HepG2 (cell line): Measurements from ENCODE around the gene ZNF71. TPM values are rescaled to one million over a fixed set of nuclear protein-coding genes. Genes with fewer than 3 reads are reported as not detected.

Source experiments
- CREBL2 ChIP-seq: sonication (generic); formaldehyde crosslinking; IDR thresholded peaks from 2 replicates; pipeline ENCODE4 v1.8.1; 2023; ENCODE audit warnings: missing genetic modification reagents, mild to moderate bottlenecking, borderline replicate concordance
- HES4 ChIP-seq: sonication (generic); formaldehyde crosslinking; IDR thresholded peaks from 2 replicates; pipeline ENCODE4 v1.9.0; 2021; ENCODE audit warnings: mild to moderate bottlenecking, missing genetic modification reagents, borderline replicate concordance
- PTBP1 ChIP-seq: fragments of 200-400 bp; formaldehyde crosslinking; IDR thresholded peaks from 2 replicates; pipeline ENCODE4 v1.6.1; 2018; ENCODE audit warnings: low read length, low read depth; ENCODE audit not compliant: poor library complexity, severe bottlenecking
- RFX1 ChIP-seq: fragments of 450-650 bp; IDR thresholded peaks from 2 replicates; pipeline ENCODE4 v1.6.1; 2017
- SOX13 ChIP-seq, 3 experiments: fragments of 450-650 bp in 1 of 3; sonication (generic) in 1 of 3; formaldehyde crosslinking in 1 of 3; IDR thresholded peaks in 2 of 3; conservative IDR thresholded peaks in 1 of 3; 2 replicates each; pipeline versions ENCODE4 v1.5.0 to v1.6.1; 2016 to 2020; ENCODE audit warnings: antibody characterized with exemption in 1 of 3, mild to moderate bottlenecking in 1 of 3, missing compliant biosample characterization in 1 of 3, missing genetic modification reagents in 1 of 3, moderate library complexity in 1 of 3
- polyA plus RNA-seq, 8 experiments: library from polyadenylated mRNA; depleted of rRNA in 3 of 8; stranded (reverse) in 7 of 8; unstranded in 1 of 8; fragments of >200 nt; fragmentation: Illumina TruSeq in 4 of 8; extraction: Trizol in 4 of 8; gene quantifications; 2 replicates each; pipeline versions ENCODE4 v1.2.1 to v1.2.3, GENCODE V29; 2011 to 2016; ENCODE audit warnings: low read depth in 4 of 8, missing spikeins in 1 of 8, mixed read lengths in 1 of 8; ENCODE audit not compliant: insufficient read depth in 1 of 8
- total RNA-seq, 5 experiments: library from RNA; depleted of rRNA; stranded (reverse); fragments of >200 nt; fragmentation: Illumina TruSeq; extraction: Trizol; gene quantifications; 2 replicates each; pipeline ENCODE4 v1.2.3, GENCODE V29; 2016; ENCODE audit warnings: low read depth in 1 of 5
- TF ChIP-seq, protein P1 (sequence below): sonication (generic); formaldehyde crosslinking; IDR thresholded peaks from one replicate; pipeline ENCODE4 v1.5.1; 2020; ENCODE audit warnings: mild to moderate bottlenecking, missing genetic modification reagents; ENCODE audit errors: not compliant biosample characterization
- TF ChIP-seq, protein P2 (sequence below): sonication (generic); formaldehyde crosslinking; IDR thresholded peaks from 2 replicates; pipeline ENCODE4 v1.5.0; 2020; ENCODE audit warnings: missing genetic modification reagents, mild to moderate bottlenecking, borderline replicate concordance
- TF ChIP-seq, protein P3 (sequence below): sonication (generic); formaldehyde crosslinking; IDR thresholded peaks from 2 replicates; pipeline ENCODE4 v1.5.1; 2020; ENCODE audit warnings: mild to moderate bottlenecking, missing genetic modification reagents, moderate library complexity
- TF ChIP-seq, protein P4 (sequence below), 2 experiments: fragments of 450-650 bp in 1 of 2; sonication (generic) in 1 of 2; formaldehyde crosslinking; IDR thresholded peaks; 2 replicates each; pipeline versions ENCODE4 v1.5.0 to v1.8.0; 2020 to 2022; ENCODE audit warnings: mild to moderate bottlenecking in 1 of 2, missing genetic modification reagents in 1 of 2
- TF ChIP-seq, protein P5 (sequence below): sonication (generic); formaldehyde crosslinking; IDR thresholded peaks from 2 replicates; pipeline ENCODE4 v1.9.0; 2021; ENCODE audit warnings: mild to moderate bottlenecking, missing genetic modification reagents

The ZNF71 gene
- total and polyA plus RNA-seq, 2 of the 13 experiments (the other 11 are each of a cell fraction or from before 2014, with no cell fraction given) = 2.2 to 4.4 TPM

- TF ChIP-seq, protein P1, sequence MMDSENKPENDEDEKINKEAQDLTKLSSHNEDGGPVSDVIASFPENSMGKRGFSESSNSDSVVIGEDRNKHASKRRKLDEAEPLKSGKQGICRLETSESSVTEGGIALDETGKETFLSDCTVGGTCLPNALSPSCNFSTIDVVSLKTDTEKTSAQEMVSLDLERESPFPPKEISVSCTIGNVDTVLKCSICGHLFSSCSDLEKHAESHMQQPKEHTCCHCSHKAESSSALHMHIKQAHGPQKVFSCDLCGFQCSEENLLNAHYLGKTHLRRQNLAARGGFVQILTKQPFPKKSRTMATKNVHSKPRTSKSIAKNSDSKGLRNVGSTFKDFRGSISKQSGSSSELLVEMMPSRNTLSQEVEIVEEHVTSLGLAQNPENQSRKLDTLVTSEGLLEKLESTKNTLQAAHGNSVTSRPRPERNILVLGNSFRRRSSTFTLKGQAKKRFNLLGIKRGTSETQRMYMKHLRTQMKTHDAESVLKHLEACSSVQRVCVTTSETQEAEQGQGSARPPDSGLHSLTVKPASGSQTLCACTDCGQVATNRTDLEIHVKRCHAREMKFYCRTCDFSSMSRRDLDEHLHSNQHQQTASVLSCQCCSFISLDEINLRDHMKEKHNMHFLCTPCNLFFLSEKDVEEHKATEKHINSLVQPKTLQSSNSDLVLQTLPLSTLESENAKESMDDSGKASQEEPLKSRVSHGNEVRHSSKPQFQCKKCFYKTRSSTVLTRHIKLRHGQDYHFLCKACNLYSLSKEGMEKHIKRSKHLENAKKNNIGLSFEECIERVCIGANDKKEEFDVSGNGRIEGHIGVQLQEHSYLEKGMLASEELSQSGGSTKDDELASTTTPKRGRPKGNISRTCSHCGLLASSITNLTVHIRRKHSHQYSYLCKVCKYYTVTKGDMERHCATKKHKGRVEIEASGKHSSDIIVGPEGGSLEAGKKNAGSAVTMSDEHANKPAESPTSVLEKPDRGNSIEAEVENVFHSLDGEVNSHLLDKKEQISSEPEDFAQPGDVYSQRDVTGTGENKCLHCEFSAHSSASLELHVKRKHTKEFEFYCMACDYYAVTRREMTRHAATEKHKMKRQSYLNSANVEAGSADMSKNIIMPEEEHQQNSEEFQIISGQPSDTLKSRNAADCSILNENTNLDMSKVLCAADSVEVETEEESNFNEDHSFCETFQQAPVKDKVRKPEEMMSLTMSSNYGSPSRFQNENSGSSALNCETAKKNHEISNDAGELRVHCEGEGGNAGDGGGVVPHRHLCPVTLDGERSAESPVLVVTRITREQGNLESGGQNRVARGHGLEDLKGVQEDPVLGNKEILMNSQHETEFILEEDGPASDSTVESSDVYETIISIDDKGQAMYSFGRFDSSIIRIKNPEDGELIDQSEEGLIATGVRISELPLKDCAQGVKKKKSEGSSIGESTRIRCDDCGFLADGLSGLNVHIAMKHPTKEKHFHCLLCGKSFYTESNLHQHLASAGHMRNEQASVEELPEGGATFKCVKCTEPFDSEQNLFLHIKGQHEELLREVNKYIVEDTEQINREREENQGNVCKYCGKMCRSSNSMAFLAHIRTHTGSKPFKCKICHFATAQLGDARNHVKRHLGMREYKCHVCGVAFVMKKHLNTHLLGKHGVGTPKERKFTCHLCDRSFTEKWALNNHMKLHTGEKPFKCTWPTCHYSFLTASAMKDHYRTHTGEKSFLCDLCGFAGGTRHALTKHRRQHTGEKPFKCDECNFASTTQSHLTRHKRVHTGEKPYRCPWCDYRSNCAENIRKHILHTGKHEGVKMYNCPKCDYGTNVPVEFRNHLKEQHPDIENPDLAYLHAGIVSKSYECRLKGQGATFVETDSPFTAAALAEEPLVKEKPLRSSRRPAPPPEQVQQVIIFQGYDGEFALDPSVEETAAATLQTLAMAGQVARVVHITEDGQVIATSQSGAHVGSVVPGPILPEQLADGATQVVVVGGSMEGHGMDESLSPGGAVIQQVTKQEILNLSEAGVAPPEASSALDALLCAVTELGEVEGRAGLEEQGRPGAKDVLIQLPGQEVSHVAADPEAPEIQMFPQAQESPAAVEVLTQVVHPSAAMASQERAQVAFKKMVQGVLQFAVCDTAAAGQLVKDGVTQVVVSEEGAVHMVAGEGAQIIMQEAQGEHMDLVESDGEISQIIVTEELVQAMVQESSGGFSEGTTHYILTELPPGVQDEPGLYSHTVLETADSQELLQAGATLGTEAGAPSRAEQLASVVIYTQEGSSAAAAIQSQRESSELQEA = peak; percentile 29
- TF ChIP-seq, protein P2, sequence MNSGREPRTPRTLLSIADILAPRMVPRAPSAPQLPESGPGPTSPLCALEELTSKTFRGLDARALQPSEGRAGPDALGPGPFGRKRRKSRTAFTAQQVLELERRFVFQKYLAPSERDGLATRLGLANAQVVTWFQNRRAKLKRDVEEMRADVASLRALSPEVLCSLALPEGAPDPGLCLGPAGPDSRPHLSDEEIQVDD = no peak
- TF ChIP-seq HES4 (CRISPR knock-in tag) (no peak), CREBL2 (CRISPR knock-in tag) (0 out of 2 replicates have a peak, but pooled peaks have one; percentile 13), RFX1 (no peak), SOX13 (IDR thresholded peaks at IDR 0.05) (no peak), SOX13 (CRISPR knock-in tag; conservative IDR thresholded peaks at IDR 0.05 in 1 of 2, IDR thresholded peaks at IDR 0.05 in 1 of 2) (no peak), PTBP1 (no peak)
- TF ChIP-seq, protein P3, sequence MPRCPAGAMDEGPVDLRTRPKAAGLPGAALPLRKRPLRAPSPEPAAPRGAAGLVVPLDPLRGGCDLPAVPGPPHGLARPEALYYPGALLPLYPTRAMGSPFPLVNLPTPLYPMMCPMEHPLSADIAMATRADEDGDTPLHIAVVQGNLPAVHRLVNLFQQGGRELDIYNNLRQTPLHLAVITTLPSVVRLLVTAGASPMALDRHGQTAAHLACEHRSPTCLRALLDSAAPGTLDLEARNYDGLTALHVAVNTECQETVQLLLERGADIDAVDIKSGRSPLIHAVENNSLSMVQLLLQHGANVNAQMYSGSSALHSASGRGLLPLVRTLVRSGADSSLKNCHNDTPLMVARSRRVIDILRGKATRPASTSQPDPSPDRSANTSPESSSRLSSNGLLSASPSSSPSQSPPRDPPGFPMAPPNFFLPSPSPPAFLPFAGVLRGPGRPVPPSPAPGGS (CRISPR knock-in tag) = 0 out of 2 replicates have a peak, but pooled peaks have one; percentile 19
- TF ChIP-seq, protein P4, sequence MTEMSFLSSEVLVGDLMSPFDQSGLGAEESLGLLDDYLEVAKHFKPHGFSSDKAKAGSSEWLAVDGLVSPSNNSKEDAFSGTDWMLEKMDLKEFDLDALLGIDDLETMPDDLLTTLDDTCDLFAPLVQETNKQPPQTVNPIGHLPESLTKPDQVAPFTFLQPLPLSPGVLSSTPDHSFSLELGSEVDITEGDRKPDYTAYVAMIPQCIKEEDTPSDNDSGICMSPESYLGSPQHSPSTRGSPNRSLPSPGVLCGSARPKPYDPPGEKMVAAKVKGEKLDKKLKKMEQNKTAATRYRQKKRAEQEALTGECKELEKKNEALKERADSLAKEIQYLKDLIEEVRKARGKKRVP (CRISPR knock-in tag; IDR thresholded peaks at IDR 0.05) = peak in 1 of 2 experiments; percentile 6; a peak in 1 of 4 replicates
- TF ChIP-seq, protein P5, sequence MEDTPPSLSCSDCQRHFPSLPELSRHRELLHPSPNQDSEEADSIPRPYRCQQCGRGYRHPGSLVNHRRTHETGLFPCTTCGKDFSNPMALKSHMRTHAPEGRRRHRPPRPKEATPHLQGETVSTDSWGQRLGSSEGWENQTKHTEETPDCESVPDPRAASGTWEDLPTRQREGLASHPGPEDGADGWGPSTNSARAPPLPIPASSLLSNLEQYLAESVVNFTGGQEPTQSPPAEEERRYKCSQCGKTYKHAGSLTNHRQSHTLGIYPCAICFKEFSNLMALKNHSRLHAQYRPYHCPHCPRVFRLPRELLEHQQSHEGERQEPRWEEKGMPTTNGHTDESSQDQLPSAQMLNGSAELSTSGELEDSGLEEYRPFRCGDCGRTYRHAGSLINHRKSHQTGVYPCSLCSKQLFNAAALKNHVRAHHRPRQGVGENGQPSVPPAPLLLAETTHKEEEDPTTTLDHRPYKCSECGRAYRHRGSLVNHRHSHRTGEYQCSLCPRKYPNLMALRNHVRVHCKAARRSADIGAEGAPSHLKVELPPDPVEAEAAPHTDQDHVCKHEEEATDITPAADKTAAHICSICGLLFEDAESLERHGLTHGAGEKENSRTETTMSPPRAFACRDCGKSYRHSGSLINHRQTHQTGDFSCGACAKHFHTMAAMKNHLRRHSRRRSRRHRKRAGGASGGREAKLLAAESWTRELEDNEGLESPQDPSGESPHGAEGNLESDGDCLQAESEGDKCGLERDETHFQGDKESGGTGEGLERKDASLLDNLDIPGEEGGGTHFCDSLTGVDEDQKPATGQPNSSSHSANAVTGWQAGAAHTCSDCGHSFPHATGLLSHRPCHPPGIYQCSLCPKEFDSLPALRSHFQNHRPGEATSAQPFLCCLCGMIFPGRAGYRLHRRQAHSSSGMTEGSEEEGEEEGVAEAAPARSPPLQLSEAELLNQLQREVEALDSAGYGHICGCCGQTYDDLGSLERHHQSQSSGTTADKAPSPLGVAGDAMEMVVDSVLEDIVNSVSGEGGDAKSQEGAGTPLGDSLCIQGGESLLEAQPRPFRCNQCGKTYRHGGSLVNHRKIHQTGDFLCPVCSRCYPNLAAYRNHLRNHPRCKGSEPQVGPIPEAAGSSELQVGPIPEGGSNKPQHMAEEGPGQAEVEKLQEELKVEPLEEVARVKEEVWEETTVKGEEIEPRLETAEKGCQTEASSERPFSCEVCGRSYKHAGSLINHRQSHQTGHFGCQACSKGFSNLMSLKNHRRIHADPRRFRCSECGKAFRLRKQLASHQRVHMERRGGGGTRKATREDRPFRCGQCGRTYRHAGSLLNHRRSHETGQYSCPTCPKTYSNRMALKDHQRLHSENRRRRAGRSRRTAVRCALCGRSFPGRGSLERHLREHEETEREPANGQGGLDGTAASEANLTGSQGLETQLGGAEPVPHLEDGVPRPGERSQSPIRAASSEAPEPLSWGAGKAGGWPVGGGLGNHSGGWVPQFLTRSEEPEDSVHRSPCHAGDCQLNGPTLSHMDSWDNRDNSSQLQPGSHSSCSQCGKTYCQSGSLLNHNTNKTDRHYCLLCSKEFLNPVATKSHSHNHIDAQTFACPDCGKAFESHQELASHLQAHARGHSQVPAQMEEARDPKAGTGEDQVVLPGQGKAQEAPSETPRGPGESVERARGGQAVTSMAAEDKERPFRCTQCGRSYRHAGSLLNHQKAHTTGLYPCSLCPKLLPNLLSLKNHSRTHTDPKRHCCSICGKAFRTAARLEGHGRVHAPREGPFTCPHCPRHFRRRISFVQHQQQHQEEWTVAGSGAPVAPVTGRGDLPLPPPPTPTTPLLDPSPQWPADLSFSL (CRISPR knock-in tag) = peak; percentile 93
These were observed 422 bp downstream of the ZNF71 start (continued) for GRCh38 chr19:56595548-56595899.
